Neural cell (in vitro differentiated cells): ENCODE measurements around the gene DMRTA2. TPM values are rescaled to one million over a fixed set of nuclear protein-coding genes. Genes with fewer than 3 reads are reported as not detected.

Source experiments
- H2AFZ ChIP-seq: fragments of 200-600, 300-800 bp; sonication (generic), shearing (Covaris generic); 2 replicates; pipeline ENCODE4 v1.6.0; 2014; ENCODE audit warnings: low read depth, mild to moderate bottlenecking, antibody characterized with exemption, low read length, moderate library complexity
- H3F3A ChIP-seq: fragments of 200-600 bp; shearing (Covaris generic); 2 replicates; pipeline ENCODE4 v1.6.1; 2016; ENCODE audit warnings: mild to moderate bottlenecking, moderate library complexity, mixed read lengths, antibody characterized with exemption, low read length; ENCODE audit not compliant: insufficient read depth, poor library complexity, severe bottlenecking
- H3K27ac ChIP-seq: fragments of 200-600, 300-800 bp; sonication (generic), shearing (Covaris generic); 2 replicates; pipeline ENCODE4 v1.5.1; 2014; ENCODE audit warnings: mild to moderate bottlenecking, low read length, moderate library complexity
- H3K27me3 ChIP-seq: fragments of 300-800, 200-600 bp; sonication (generic), shearing (Covaris generic); 2 replicates; pipeline ENCODE4 v1.6.0; 2014; ENCODE audit warnings: mild to moderate bottlenecking, low read depth, low read length, moderate library complexity; ENCODE audit not compliant: insufficient read depth
- H3K36me3 ChIP-seq: fragments of 300-800, 200-600 bp; sonication (generic), shearing (Covaris generic); 2 replicates; pipeline ENCODE4 v1.5.1; 2014; ENCODE audit warnings: mild to moderate bottlenecking, antibody characterized with exemption, low read length, moderate library complexity; ENCODE audit not compliant: insufficient read depth
- H3K4me2 ChIP-seq: fragments of 300-800, 200-600 bp; sonication (generic), shearing (Covaris generic); 2 replicates; pipeline ENCODE4 v1.6.0; 2014; ENCODE audit warnings: mild to moderate bottlenecking, low read length
- H3K4me3 ChIP-seq: fragments of 300-800, 200-600 bp; sonication (generic), shearing (Covaris generic); 2 replicates; pipeline ENCODE4 v1.5.1; 2014; ENCODE audit warnings: mild to moderate bottlenecking, low read length, moderate library complexity
- H3K79me2 ChIP-seq: fragments of 200-600 bp; shearing (Covaris generic); replicated peaks from 2 replicates; pipeline ENCODE4 v1.6.0; 2014; ENCODE audit warnings: mild to moderate bottlenecking, low read length, moderate library complexity; ENCODE audit not compliant: insufficient read depth
- H3K9ac ChIP-seq: fragments of 300-800, 200-600 bp; sonication (generic), shearing (Covaris generic); 2 replicates; pipeline ENCODE4 v1.6.1; 2016; ENCODE audit warnings: mild to moderate bottlenecking, low read length, mixed read lengths
- H3K9me2 ChIP-seq: fragments of 200-600 bp; shearing (Covaris generic); 2 replicates; pipeline ENCODE4 v1.6.1; 2016; ENCODE audit warnings: mild to moderate bottlenecking, low read length, mixed read lengths; ENCODE audit not compliant: insufficient read depth
- H3K9me3 ChIP-seq: fragments of 200-600, 300-800 bp; sonication (generic), shearing (Covaris generic); 2 replicates; pipeline ENCODE4 v1.6.1; 2016; ENCODE audit warnings: mild to moderate bottlenecking, mixed run types, low read length, moderate library complexity, mixed read lengths
- H4K20me1 ChIP-seq: fragments of 200-600 bp; shearing (Covaris generic); 2 replicates; pipeline ENCODE4 v1.6.1; 2016; ENCODE audit warnings: mild to moderate bottlenecking, mixed run types; ENCODE audit not compliant: insufficient read depth
- EZH2 ChIP-seq: fragments of 200-600, 300-800 bp; shearing (Covaris generic), sonication (generic); IDR thresholded peaks from 2 replicates; pipeline ENCODE4 v1.6.1; 2014; ENCODE audit warnings: antibody characterized with exemption, low read length, borderline replicate concordance, mild to moderate bottlenecking; ENCODE audit not compliant: insufficient read depth, poor library complexity, severe bottlenecking
- RAD21 ChIP-seq: fragments of 450-650 bp; conservative IDR thresholded peaks from 2 replicates; pipeline ENCODE4 v1.6.1; 2014; ENCODE audit warnings: antibody characterized with exemption, mild to moderate bottlenecking, moderate library complexity
- SMC3 ChIP-seq: fragments of 450-650 bp; conservative IDR thresholded peaks from 2 replicates; pipeline ENCODE4 v1.6.1; 2014; ENCODE audit warnings: antibody characterized with exemption, mild to moderate bottlenecking, moderate library complexity; ENCODE audit not compliant: poor library complexity
- polyA plus RNA-seq: library from polyadenylated mRNA; depleted of rRNA; stranded (reverse); fragments of >200 nt; gene quantifications from 2 replicates; pipeline ENCODE4 v1.2.3, GENCODE V29; 2014
- TF ChIP-seq, protein P1 (sequence below): fragments of 450-650 bp; IDR thresholded peaks from 2 replicates; pipeline ENCODE4 v1.5.1; 2014; ENCODE audit warnings: antibody characterized with exemption, mild to moderate bottlenecking, moderate library complexity; ENCODE audit not compliant: poor library complexity, severe bottlenecking

The DMRTA2 gene
- polyA plus RNA-seq, 1 donor from 2014 or later = 0.22 TPM

DNA sequence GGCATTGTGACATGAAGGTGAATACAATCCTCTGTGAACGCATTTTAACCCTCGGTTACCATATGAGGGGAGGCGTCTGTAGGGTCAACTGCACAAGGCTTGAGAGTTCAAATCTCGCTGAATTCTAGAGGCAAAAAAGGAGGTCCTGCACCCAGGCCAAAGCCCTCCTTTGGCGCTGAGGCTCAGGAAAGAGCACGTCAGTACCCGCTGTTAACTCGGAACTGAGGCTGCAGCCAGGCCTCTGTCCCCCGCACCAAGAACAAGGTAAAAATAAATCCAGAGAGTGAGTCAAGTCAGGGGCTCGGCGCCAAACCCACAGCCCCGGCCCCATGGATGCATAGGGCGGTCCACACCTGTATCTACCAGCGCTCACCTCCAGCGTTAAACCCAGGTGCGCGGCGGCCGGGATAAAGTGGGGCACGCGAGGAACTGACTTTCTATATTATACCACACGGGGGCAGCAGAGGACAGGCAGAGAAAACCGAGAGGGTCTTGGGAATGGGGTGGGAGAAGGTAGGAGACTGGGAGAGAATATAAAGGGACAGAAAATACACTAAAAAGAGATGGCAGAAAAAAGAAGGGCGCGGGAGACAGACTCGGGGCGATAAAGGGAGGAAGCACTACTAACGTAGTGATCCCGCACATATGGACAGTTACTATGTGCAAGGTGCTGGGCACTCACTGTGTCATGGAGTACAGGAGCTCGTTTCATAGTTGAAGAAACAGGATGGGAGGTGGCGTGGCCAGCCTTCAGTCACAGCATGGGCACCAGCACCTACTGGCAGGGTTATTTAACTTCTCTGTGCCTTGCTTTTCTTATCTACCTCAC lies 54.9 kb downstream of the DMRTA2 start:
- Histone ChIP-seq H3K9me2 (no peaks in the 10 kb centered on the region), H3K27ac (no peak overlapping the region), H4K20me1 (no peaks in the 10 kb centered on the region), H3K9me3 (no peaks in the 10 kb centered on the region), H2AFZ (no peak overlapping the region), H3F3A (no peaks in the 10 kb centered on the region), H3K4me3 (peak overlapping the region; percentile 51), H3K79me2 (no peaks in the 10 kb centered on the region), H3K27me3 (peaks cover 23% of the 10 kb centered on the region), H3K9ac (no peak overlapping the region), H3K36me3 (no peaks in the 10 kb centered on the region), H3K4me2 (no peak overlapping the region)
- TF ChIP-seq, protein P1, sequence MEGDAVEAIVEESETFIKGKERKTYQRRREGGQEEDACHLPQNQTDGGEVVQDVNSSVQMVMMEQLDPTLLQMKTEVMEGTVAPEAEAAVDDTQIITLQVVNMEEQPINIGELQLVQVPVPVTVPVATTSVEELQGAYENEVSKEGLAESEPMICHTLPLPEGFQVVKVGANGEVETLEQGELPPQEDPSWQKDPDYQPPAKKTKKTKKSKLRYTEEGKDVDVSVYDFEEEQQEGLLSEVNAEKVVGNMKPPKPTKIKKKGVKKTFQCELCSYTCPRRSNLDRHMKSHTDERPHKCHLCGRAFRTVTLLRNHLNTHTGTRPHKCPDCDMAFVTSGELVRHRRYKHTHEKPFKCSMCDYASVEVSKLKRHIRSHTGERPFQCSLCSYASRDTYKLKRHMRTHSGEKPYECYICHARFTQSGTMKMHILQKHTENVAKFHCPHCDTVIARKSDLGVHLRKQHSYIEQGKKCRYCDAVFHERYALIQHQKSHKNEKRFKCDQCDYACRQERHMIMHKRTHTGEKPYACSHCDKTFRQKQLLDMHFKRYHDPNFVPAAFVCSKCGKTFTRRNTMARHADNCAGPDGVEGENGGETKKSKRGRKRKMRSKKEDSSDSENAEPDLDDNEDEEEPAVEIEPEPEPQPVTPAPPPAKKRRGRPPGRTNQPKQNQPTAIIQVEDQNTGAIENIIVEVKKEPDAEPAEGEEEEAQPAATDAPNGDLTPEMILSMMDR = peak; percentile 93
- TF ChIP-seq EZH2 = no peak
- peak; percentile 95 for TF ChIP-seq RAD21
- peak; percentile 90 for TF ChIP-seq SMC3
